ENCODE results near the gene CDC42.
A peak's percentile ranks its signal among the peaks of the same experiment; 100 is the strongest.

The CDC42 gene

DNA sequence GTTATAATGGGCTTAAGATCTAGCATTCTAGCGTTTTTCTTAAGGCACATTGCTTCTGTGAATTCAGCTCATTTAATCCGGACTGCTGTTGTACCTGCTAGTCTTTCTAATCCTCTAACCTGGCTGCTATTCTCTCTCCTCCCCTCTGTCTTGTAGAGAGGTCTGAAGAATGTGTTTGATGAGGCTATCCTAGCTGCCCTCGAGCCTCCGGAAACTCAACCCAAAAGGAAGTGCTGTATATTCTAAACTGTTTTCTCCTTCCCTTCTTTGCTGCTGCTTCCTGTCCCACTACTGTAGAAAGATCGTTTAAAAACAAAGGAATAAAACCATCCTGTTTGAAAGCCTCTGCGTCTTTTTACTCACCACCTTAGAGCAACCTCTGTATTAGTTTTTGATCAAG lies 37.3 kb downstream of the CDC42 start:
- TF ChIP-seq, protein P1, sequence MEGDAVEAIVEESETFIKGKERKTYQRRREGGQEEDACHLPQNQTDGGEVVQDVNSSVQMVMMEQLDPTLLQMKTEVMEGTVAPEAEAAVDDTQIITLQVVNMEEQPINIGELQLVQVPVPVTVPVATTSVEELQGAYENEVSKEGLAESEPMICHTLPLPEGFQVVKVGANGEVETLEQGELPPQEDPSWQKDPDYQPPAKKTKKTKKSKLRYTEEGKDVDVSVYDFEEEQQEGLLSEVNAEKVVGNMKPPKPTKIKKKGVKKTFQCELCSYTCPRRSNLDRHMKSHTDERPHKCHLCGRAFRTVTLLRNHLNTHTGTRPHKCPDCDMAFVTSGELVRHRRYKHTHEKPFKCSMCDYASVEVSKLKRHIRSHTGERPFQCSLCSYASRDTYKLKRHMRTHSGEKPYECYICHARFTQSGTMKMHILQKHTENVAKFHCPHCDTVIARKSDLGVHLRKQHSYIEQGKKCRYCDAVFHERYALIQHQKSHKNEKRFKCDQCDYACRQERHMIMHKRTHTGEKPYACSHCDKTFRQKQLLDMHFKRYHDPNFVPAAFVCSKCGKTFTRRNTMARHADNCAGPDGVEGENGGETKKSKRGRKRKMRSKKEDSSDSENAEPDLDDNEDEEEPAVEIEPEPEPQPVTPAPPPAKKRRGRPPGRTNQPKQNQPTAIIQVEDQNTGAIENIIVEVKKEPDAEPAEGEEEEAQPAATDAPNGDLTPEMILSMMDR (IDR thresholded peaks at IDR 0.05; ENCODE audit: extremely low read depth, missing control alignments) = no peak
- DNase-seq (ENCODE audit: low spot score) = no peak

DNA sequence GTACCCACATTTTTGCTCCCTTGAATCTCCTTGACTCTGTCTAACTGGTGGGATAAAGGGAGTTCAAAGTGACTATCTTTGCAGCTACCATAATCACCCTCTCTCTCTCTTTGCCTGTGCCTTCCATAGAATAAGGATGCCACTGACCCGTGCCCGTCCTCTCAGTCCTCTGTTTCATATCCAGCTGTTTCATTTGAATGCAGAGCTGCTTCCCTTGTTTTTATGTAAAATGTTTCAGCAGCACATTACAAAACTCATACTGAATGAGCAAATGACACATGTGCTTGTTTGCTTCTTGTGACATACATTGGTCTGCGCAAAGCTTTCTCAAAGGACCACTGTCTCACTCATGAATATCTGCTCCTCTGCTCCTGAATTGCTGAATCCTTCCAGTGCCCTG lies 38.4 kb downstream of the CDC42 start:
- TF ChIP-seq, protein P1 (IDR thresholded peaks at IDR 0.05; ENCODE audit: extremely low read depth, missing control alignments) = no peak
- no peak for DNase-seq (ENCODE audit: low spot score)

DNA sequence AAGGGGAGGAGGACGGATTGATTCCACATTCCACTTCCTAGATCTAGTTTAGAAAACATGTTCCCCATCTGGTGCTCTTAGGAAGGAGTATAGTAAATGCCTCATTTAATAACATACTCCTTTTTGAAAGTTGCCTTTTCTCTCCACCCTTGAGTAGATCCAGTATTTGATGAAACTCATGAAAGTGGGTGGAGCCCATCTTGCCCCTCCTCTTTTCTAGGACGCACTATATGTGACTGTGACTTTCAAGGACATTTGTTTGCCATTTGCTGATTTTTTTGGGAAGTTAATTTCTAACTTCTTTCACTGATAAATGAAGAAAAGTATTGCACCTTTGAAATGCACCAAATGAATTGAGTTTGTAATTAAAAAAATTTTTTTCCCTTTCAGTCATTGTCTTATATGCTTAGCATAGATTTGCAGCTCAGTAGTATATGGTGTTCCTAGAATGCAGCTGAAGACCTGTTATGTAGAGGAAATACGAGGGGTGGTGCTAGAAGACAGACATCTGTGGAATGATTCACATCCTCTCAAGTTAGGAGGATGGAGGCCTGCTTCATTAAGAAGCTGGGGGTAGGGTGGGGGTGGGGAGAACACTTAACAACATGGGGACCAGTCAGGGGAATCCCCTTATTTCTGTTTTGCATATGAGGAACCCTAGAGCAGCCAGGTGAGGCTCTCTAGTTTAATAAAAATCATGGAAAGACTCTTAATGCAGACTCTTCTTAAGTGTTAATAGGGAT lies 39.7 kb downstream of the CDC42 start:
- peak; percentile 38 for DNase-seq (ENCODE audit: low spot score)

DNA sequence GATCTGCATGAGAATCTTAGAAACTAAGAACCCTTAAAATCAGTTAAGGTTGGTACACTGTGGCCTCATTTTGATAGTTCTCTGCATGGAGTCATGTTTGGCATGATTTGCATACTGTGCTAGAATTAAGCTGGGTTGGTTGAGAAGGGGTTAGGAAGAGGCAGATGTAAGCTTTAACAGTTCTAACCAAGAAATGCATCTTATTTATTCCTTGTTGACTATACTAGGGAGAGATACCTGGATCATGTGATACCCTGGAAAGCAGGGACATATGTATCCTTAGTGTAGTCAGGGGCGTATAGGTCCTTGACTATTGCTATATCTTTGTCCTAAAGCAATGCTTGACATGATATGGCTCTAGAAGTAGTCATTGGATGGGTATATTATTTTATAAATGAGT lies 41.0 kb downstream of the CDC42 start:
- TF ChIP-seq, protein P1 (IDR thresholded peaks at IDR 0.05; ENCODE audit: extremely low read depth, missing control alignments) = no peak
- no peak for DNase-seq (ENCODE audit: low spot score)

DNA sequence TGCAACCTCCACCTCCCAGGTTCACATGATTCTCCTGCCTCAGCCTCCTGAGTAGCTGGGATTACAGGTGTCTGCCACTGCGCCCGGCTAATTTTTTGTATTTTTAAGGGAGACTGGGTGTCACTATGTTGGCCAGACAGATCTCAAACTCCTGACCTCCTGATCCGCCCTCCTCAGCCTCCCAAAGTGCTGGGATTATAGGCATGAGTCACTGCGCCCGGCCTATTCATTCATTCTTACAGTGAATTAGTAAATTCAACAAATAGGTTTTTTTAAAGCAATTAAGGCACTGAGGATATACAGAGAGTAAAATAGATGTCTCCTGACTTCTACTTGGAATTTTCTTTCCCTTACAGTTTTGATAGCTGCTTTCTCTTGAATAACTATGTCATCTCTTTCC lies 43.5 kb downstream of the CDC42 start:
- DNase-seq (ENCODE audit: low spot score) = no peak
- TF ChIP-seq, protein P1 (IDR thresholded peaks at IDR 0.05; ENCODE audit: extremely low read depth, missing control alignments) = no peak

DNA sequence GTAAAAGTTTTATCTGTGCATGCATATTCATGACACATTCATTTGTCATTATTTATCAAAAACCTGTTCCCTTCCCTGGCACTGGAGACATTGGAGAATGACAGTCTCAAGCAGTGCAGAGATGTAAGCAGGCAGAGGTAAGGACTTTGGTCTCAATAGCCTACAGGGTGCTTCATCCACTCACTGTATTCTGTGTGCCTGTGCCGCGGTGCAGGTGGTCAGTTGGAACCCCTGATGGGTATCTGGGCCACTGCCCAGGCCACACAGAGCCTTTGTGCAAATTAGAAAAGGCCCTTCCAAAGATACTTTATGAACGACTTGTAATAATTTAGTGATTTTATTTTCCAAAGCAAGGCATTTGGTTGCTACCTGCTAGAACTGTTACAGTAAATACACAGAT lies 44.0 kb downstream of the CDC42 start:
- DNase-seq (ENCODE audit: low spot score) = no peak
- TF ChIP-seq, protein P1 (IDR thresholded peaks at IDR 0.05; ENCODE audit: extremely low read depth, missing control alignments) = no peak

DNA sequence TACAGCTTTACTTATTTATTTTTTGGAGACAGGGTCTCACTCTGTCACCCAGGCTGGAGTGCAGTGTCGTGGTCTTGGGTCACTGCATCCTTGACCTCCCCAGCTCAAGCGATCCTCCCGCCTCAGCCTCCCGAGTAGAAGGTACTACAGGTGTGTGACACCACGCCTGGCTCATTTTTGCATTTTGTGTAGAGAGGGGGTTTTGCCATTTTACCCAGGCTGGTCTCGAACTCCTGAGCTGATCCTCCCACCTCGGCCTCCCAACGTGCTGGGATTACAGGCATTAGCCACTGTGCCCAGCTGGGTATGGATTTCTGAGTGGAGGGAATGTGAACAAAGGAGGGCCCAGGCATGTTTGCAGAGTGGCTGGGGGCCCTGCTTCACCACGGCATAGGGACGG lies 46.2 kb downstream of the CDC42 start:
- DNase-seq (ENCODE audit: low spot score) = no peak
- TF ChIP-seq, protein P1 (IDR thresholded peaks at IDR 0.05; ENCODE audit: extremely low read depth, missing control alignments) = no peak

DNA sequence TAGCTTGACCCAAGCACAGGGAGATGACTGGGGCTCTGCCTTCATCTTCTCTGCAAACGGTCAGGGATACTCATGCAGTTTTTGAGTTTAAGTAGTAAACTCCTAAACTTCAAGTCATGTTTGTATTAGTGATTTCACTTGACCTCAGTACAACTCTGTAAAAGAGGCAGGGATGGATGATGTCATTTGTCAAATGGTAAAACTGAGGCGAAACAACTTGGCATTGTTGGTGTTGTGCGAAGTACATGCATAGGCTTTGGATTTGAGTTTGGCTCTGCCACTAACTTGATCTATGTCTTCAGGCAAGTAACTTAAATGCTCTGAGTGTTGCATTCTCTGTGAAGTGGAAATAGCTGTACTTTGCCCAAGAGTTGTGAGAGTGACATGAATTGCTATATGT lies 47.7 kb downstream of the CDC42 start:
- TF ChIP-seq, protein P1 (IDR thresholded peaks at IDR 0.05; ENCODE audit: extremely low read depth, missing control alignments) = no peak
- no peak for DNase-seq (ENCODE audit: low spot score)

Measured in GM20000 (cell line).